LNCaP clone FGC (cell line): ENCODE results near the gene PTPRJ.
"Not testable (repeated sequence)": the region's sequence is repeated elsewhere in the genome, so short reads cannot be mapped to it uniquely, and the experiment has no call there.

ENCODE experiments used
- DNase-seq: peaks from one replicate; pipeline ENCODE4 v3.0.0-alpha.2; 2011; ENCODE audit warnings: low read depth
- H3K4me3 ChIP-seq: 2 replicates; pipeline ENCODE4 v1.5.1; 2011; ENCODE audit warnings: mild to moderate bottlenecking, low read depth, low read length, control low read depth
- TF ChIP-seq, protein P1 (sequence below): IDR thresholded peaks from 2 replicates; pipeline ENCODE4 v1.5.1; 2012; ENCODE audit warnings: mild to moderate bottlenecking; ENCODE audit not compliant: control insufficient read depth, insufficient read depth; ENCODE audit errors: extremely low read depth

PTPRJ gene

DNA sequence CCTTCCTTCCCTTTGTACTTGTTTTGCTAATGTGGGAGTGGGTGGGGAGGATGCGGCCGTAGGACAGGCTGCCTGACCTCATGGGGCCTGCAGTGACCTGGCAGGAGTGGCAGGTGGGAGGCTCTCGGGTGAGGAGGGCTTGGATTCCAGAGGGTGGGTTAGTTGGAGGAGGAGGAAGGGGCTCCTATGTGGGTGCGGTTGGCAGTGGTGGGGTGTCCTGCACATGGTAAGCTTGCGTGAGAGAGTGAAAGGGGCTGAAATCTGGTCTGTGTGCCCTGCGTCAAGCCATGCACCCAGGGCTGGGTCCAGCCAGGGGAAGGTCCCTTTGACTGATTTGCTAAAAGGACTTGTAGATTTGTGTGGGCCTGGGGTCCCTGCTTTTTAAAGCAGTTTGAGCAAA lies 145.5 kb downstream of the PTPRJ start:
- no peak overlapping the region for H3K4me3 ChIP-seq
- DNase-seq = no peak
- TF ChIP-seq, protein P1, sequence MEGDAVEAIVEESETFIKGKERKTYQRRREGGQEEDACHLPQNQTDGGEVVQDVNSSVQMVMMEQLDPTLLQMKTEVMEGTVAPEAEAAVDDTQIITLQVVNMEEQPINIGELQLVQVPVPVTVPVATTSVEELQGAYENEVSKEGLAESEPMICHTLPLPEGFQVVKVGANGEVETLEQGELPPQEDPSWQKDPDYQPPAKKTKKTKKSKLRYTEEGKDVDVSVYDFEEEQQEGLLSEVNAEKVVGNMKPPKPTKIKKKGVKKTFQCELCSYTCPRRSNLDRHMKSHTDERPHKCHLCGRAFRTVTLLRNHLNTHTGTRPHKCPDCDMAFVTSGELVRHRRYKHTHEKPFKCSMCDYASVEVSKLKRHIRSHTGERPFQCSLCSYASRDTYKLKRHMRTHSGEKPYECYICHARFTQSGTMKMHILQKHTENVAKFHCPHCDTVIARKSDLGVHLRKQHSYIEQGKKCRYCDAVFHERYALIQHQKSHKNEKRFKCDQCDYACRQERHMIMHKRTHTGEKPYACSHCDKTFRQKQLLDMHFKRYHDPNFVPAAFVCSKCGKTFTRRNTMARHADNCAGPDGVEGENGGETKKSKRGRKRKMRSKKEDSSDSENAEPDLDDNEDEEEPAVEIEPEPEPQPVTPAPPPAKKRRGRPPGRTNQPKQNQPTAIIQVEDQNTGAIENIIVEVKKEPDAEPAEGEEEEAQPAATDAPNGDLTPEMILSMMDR = no peak

DNA sequence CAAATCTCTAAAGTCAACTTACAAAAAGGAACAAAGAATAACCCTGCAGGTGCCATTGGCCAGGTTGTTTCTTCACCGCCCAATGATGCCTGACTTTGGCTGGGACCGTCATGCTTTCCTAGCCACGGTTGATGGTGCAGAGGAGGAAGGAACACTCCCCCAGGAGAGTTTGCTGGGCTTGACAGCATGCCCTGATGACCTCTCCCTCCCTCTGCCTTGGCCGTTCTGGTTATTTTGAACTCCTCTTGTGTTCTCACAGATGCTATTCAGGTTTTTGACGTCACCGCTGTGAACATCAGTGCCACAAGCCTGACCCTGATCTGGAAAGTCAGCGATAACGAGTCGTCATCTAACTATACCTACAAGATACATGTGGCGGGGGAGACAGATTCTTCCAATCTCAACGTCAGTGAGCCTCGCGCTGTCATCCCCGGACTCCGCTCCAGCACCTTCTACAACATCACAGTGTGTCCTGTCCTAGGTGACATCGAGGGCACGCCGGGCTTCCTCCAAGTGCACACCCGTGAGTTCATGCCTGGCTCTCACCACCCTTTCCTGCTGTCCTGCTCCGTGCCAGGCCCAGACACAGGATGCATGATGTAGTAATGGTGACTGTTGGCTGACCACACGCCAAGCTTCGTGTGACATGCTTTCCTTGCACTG lies 147.3 kb downstream of the PTPRJ start:
- H3K4me3 ChIP-seq = no peak overlapping the region
- TF ChIP-seq, protein P1 = no peak
- DNase-seq = no peak

DNA sequence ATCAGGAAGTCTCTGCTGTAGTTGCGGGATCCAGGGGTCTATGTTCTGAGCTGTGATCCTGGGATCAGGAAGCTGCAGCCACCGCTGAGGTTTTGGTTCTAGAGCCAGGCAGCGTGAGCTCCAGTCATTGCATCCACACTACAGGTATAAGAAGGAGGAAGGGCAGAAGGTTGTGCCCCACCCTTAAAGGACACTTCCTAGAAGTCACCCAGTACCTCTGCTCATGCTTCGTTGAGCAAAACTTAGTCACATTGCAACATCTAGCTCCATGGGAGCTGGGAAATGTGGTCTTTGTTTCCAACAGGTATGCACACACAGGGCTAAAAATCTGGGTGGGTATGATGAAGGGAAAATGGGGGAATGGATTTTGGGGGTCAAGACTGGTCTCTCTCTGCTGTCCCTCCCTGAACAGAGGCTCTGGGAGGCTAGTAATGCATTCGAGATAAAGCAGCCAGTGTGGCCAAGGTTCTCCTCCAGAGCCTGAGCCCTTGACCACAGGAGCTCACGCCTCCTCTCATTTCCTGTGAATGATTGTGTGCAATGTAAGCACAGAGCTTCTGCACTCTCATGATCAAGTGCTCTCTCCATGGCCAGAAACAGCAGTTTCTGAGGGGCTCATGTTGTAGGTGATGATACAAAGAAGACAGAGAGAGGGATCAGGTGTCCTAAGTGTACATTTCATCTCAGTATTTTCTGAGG lies 149.5 kb downstream of the PTPRJ start:
- H3K4me3 ChIP-seq = no peak overlapping the region
- DNase-seq = no peak
- TF ChIP-seq, protein P1 = no peak

DNA sequence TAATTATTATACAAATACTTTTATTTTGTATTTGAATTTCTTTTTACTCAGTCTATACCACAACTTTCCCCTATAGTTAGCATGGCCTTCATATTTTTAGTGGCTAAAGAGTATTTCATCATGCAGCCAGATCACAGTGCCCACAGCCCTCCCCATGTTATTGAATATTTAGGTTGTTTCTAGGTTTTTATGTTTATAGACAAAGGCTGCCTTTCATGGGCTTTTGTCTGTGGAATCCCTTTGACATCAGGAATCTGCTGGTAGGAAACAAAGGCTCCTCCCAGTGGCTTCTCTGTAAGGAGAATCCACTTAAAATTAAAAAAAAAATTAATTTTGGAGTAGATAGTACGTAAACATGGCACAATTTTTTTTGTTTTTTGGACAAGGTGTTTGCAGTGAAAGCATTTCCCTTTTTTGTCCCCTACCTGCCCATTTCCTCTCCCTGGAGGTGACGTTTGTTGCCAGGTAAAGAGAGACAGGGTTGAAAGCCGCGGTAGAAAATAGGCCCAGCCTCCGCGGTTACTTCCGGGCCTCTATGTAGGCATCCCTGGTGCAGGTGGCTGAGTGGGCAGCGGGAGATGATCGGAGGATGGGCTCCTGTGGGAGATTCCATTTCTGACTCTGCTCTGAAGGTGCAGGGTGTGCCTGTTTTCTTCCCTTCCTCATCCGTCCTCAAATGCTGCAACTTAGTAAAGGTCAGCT lies 154.0 kb downstream of the PTPRJ start:
- TF ChIP-seq, protein P1 = no peak
- DNase-seq = no peak
- H3K4me3 ChIP-seq = no peak overlapping the region

DNA sequence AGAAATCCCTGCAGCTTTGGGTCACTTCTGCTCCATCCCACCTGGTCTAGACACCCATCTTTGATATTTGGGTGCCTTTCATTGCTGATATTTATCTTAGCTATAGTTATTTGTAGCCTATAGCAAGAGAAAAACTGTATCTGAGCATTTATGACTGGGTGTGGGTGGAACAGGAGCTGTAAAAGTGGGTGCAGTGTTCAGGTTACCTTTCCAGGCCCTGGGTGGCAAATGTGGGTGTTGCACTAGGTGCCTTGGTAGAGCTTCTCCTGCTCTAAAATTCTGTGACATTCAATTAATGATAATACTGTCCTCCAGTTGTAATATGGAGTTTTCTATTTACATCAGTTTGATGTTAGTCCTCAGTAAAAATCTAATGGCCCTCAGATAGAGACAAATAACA lies 157.9 kb downstream of the PTPRJ start:
- no peak for DNase-seq
- TF ChIP-seq, protein P1 = no peak
- no peak overlapping the region for H3K4me3 ChIP-seq

DNA sequence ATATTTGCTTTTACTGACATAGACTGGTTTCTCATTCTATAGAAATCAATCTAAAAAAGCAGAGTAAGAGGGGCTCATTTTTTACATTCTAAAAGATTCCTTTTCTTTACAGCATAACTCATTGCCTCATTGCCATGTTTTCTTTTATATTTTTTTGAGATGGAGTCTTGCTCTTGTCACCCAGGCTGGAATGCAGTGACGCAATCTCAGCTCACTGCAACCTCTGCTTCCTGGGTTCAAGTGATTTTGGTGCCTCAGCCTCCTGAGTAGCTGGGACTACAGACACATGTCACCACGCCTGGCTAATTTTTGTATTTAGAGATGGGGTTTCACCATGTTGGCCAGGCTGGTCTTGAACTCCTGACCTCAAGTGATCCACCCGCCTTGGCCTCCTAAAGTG lies 159.5 kb downstream of the PTPRJ start:
- not testable (repeated sequence) for H3K4me3 ChIP-seq, DNase-seq

DNA sequence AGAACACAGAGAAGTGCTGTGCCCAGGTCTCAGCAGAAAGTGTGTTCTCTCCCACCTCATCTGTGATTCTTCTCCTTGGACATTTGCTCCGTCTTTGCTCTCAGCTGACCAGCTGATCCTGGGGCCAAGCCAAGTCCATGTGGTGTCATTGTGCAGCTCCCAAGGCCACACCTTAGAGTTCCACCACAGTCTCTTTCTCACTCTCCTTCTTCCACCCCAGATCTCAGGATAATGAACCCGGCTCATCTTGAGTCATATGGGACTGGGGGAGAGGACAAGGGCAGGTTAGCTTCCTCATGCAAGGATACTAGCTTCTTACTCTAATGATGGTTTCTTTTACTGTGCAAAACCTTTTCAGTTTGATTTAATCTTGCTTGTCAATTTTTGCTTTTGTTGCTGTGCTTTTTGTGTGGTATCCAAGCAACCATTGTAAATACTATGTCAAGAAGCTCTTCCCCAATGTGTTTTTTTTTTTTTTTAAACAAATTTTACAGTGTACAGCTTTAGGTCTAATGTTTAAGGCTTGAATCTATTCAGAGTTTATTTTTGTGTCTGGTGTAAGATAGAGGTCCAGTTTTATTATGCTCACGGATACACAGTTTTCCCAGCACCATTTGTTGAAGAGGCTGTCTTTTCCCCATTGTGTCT lies 161.2 kb downstream of the PTPRJ start:
- no peak for DNase-seq
- TF ChIP-seq, protein P1 = no peak
- no peak overlapping the region for H3K4me3 ChIP-seq
